Measurements from ENCODE around the gene MPHOSPH10.

MPHOSPH10 gene

DNA sequence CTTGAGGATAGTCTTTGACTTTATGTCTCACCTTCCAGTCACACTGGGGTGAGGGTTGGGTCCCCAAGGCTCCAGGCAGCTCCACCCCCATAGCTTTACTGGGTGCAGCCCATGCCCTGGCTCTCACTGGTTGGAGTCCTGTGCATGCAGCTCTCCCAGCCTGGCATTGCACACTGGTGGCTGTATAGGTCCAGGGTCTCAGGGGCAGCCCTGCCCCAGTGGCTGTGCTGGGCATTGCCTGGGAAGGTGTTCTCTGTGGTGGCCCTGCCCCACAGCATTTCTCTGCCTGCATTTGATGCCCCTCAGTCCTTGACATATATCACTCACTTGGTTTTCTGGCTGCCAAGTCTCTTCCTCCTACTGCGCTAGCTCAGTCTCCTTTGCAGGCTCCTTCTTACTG is 21.2 kb downstream of the MPHOSPH10 start:
- no peak for TF ChIP-seq ZFX (IDR thresholded peaks at IDR 0.05)
- TF ChIP-seq, protein P1, sequence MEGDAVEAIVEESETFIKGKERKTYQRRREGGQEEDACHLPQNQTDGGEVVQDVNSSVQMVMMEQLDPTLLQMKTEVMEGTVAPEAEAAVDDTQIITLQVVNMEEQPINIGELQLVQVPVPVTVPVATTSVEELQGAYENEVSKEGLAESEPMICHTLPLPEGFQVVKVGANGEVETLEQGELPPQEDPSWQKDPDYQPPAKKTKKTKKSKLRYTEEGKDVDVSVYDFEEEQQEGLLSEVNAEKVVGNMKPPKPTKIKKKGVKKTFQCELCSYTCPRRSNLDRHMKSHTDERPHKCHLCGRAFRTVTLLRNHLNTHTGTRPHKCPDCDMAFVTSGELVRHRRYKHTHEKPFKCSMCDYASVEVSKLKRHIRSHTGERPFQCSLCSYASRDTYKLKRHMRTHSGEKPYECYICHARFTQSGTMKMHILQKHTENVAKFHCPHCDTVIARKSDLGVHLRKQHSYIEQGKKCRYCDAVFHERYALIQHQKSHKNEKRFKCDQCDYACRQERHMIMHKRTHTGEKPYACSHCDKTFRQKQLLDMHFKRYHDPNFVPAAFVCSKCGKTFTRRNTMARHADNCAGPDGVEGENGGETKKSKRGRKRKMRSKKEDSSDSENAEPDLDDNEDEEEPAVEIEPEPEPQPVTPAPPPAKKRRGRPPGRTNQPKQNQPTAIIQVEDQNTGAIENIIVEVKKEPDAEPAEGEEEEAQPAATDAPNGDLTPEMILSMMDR (conservative IDR thresholded peaks at IDR 0.05), result no peak
- no peak overlapping the region for H3K27ac ChIP-seq

DNA sequence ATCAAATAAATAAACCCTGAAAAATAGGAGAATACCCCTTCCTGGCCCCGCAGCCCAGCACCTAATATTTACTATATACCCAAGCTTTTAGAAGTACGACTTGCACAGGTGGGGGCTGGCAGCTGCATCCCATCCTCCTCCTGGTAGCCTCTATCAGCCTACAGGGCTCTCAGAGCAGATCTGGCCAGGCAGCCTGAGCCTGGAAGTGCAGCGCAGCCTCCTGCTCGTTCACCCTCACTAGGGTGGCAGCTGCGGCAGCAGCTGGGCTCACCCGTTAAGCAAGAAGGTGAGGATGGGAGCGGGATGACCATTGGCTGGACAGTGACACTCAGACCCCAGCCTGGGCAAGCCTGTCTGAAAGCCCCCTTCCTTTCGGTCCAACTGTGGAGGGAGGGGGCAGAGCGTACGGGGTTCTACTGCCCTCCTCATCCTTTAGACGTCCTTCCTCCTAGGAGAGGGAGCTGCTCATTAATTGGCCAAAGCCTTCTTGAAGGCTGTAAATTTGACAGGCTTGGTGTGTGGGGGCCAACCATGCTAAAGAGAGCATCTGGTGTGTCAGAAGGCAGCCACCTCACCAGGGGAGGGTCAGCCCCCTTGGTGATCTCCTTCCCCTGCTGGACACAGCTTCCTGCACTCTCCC is 23.3 kb downstream of the MPHOSPH10 start:
- TF ChIP-seq, protein P1 (conservative IDR thresholded peaks at IDR 0.05), result no peak
- TF ChIP-seq ZFX (IDR thresholded peaks at IDR 0.05), result no peak
- H3K27ac ChIP-seq, result no peak overlapping the region

DNA sequence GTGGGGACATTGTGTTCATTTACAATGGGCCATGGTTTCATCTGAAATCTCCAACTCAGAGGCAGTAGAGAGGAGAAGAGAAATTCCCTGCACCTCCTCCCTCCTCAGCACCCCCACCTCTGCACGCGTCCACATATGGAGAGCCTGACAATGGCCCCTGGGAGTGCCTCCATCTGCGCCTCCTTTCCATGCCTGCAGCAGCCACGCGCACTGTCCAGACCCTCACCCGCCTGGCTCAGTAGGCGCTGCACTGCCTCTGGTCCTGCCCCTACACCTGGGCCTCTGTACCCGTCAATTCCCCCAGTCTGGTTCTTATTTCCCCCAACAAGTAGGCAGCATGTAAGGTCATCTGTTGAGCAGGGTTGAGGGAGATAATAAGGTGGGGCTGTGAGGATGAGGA is 23.8 kb downstream of the MPHOSPH10 start:
- H3K27ac ChIP-seq, result no peak overlapping the region
- TF ChIP-seq ZFX (IDR thresholded peaks at IDR 0.05), result no peak
- TF ChIP-seq, protein P1 (conservative IDR thresholded peaks at IDR 0.05), result no peak

DNA sequence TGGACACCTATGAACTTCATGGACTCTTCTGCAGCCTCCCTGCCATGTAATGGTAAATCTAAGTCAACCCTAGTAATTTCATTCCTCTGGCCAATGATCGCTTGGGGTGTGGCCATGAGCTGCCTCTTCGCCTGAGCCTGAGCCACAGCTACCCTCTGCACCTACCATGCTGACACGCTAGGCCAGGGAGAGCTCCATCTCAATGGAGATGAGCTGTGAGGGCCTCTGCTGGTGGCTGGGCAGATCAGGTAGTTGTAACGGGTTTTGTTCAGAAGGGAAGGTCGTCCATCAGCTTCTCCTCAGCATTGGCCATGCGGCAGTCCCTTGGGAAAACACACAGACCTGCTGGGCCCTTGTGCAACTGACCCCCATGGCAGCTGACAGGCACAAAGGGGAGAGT is 24.4 kb downstream of the MPHOSPH10 start:
- TF ChIP-seq ZFX (IDR thresholded peaks at IDR 0.05), result no peak
- TF ChIP-seq, protein P1 (conservative IDR thresholded peaks at IDR 0.05), result no peak
- H3K27ac ChIP-seq, result no peak overlapping the region

DNA sequence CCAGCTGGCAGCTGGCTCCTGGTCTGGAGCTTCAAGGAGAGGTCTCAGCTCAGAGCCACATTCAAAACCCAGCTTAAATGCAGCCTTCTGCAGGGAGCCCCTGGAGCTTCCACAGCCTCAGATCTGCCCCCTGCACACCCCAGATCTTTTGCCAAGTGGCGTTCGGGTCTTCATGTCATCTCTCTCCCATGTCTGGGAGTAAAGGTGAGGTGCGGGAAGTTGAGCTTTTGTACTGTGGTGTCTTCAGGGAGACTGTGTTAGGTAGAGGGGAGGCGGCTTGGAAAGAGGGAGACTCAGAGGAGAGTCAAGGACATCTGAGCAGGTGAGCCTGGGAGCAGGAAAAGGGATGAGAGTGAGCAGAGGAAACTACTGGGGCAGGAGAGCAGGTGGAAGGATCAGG is 25.4 kb downstream of the MPHOSPH10 start:
- TF ChIP-seq, protein P1 (conservative IDR thresholded peaks at IDR 0.05), result no peak
- no peak for TF ChIP-seq ZFX (IDR thresholded peaks at IDR 0.05)
- no peak overlapping the region for H3K27ac ChIP-seq

- no peak overlapping the region for H3K27ac ChIP-seq
- no peak for TF ChIP-seq ZFX (IDR thresholded peaks at IDR 0.05)
- TF ChIP-seq, protein P1 (conservative IDR thresholded peaks at IDR 0.05), result no peak
These were observed 26.1 kb downstream of the MPHOSPH10 start for GRCh38 chr2:71156573-71156972.

GRCh38 chr2:71157124-71157793 is 26.8 kb downstream of the MPHOSPH10 start:
- TF ChIP-seq ZFX (IDR thresholded peaks at IDR 0.05), result no peak
- TF ChIP-seq, protein P1 (conservative IDR thresholded peaks at IDR 0.05), result peak; percentile 75
- no peak overlapping the region for H3K27ac ChIP-seq

All from C4-2B (cell line).